NB4 (cell line): ENCODE results near the gene CHD9NB.

Source experiments
- DNase-seq: peaks from one replicate; pipeline ENCODE4 v3.0.0; 2010; ENCODE audit warnings: low read depth
- H3K4me3 ChIP-seq: one replicate; pipeline ENCODE4 v1.5.1; 2011; ENCODE audit warnings: mild to moderate bottlenecking, low read depth, low read length, moderate library complexity
- CTCF ChIP-seq: IDR thresholded peaks from one replicate; pipeline ENCODE4 v1.5.1; 2012; ENCODE audit warnings: low read depth, low read length
- MAX ChIP-seq: IDR thresholded peaks from 2 replicates; pipeline ENCODE4 v1.6.1; 2011; ENCODE audit warnings: low read depth, low read length
- MYC ChIP-seq: IDR thresholded peaks from 2 replicates; pipeline ENCODE4 v1.6.1; 2011; ENCODE audit warnings: low read depth, low read length
- POLR2A ChIP-seq: IDR thresholded peaks from 2 replicates; pipeline ENCODE4 v1.6.1; 2011; ENCODE audit warnings: mild to moderate bottlenecking; ENCODE audit not compliant: insufficient read length; ENCODE audit errors: extremely low read depth

The CHD9NB gene

GRCh38 chr16:53052519-53053501, at the start of gene CHD9NB:
CHD9NB (minus strand) TSS chr16:53052897; CDS start chr16:53044158, 8,739 bp downstream.
- no peak within 1 kb of the TSS for H3K4me3 ChIP-seq
- peak; percentile 74 for DNase-seq

GRCh38 chr16:53100889-53101288, 48.2 kb upstream of the CHD9NB start:
- no peak for DNase-seq
- no peak overlapping the region for H3K4me3 ChIP-seq
- no peak for TF ChIP-seq MAX
- TF ChIP-seq POLR2A: no peak
- TF ChIP-seq CTCF: no peak
- TF ChIP-seq MYC: no peak

More at GRCh38 chr16:53052519-53053501, at the start of gene CHD9NB:
- no peak for TF ChIP-seq CTCF
- no peak for TF ChIP-seq POLR2A
- TF ChIP-seq MYC: no peak
- no peak for TF ChIP-seq MAX

GRCh38 chr16:53100131-53100748, 47.5 kb upstream of the CHD9NB start:
- TF ChIP-seq POLR2A: no peak
- no peak for TF ChIP-seq MAX
- no peak for TF ChIP-seq MYC
- no peak for TF ChIP-seq CTCF
- DNase-seq: no peak
- H3K4me3 ChIP-seq: peak overlapping the region; percentile 64

GRCh38 chr16:53099318-53100130, 46.8 kb upstream of the CHD9NB start:
- TF ChIP-seq MAX (peak; percentile 62; the same call in 1 of the 2 replicates), MYC (peak; percentile 57; the same call in 1 of the 2 replicates), CTCF (no peak)
- DNase-seq: peak; percentile 93
- peak overlapping the region; percentile 64 for H3K4me3 ChIP-seq
